Sigmoid colon (tissue), 4 donors: ENCODE data around the gene IKZF2.

Source experiments
- POLR2A ChIP-seq, 2 donors: fragments of 450-650 bp; IDR thresholded peaks; one replicate each; pipeline ENCODE4 v1.6.1; 2016; ENCODE audit warnings: antibody characterized with exemption in 2 of 2, mild to moderate bottlenecking in 2 of 2, moderate library complexity in 2 of 2
- POLR2AphosphoS5 ChIP-seq, 4 donors: sonication (generic); formaldehyde crosslinking; IDR thresholded peaks; one replicate each; pipeline ENCODE4 v1.6.1; 2017; ENCODE audit warnings: antibody characterized with exemption in 4 of 4
- TF ChIP-seq, protein P1 (sequence below), 4 experiments: fragments of 450-650 bp in 3 of 4; fragments of 200-600 bp in 1 of 4; IDR thresholded peaks; one replicate each; pipeline ENCODE4 v1.5.1; 2016 to 2019; ENCODE audit warnings: antibody characterized with exemption in 4 of 4, mild to moderate bottlenecking in 3 of 4, moderate library complexity in 2 of 4

DNA sequence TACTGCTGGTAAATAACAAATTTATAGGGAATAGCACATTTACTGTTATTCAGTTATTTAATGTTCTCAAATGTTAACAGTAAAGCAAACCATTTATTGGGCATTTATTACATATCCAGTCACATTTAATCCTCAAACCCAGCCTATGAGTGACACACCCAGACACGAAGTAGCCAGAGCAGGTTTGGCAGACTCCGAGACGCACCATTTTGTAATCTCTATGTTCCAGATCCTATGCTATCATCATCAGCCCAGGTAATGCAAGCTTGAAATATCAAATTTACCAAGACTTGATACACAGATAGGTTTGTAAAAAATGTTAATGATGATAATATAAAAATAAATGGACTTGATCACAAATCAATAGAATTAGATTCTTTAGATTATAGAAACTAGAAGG, 131.1 kb downstream of the IKZF2 start:
- TF ChIP-seq, protein P1, sequence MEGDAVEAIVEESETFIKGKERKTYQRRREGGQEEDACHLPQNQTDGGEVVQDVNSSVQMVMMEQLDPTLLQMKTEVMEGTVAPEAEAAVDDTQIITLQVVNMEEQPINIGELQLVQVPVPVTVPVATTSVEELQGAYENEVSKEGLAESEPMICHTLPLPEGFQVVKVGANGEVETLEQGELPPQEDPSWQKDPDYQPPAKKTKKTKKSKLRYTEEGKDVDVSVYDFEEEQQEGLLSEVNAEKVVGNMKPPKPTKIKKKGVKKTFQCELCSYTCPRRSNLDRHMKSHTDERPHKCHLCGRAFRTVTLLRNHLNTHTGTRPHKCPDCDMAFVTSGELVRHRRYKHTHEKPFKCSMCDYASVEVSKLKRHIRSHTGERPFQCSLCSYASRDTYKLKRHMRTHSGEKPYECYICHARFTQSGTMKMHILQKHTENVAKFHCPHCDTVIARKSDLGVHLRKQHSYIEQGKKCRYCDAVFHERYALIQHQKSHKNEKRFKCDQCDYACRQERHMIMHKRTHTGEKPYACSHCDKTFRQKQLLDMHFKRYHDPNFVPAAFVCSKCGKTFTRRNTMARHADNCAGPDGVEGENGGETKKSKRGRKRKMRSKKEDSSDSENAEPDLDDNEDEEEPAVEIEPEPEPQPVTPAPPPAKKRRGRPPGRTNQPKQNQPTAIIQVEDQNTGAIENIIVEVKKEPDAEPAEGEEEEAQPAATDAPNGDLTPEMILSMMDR (IDR thresholded peaks at IDR 0.05): no peak
- TF ChIP-seq POLR2A (IDR thresholded peaks at IDR 0.05): no peak
- TF ChIP-seq POLR2AphosphoS5 (IDR thresholded peaks at IDR 0.05): no peak
